GM12873 (cell line): Measurements from ENCODE around the gene GLB1L.

ENCODE experiments used
- CTCF ChIP-seq: IDR thresholded peaks from 2 replicates; pipeline ENCODE4 v1.5.1; 2012; ENCODE audit warnings: low read depth, mild to moderate bottlenecking, moderate library complexity, low read length, control low read depth; ENCODE audit not compliant: insufficient read depth; ENCODE audit errors: missing control alignments

The GLB1L gene

GRCh38 chr2:219290381-219291171 is 45.3 kb upstream of the GLB1L start:
- TF ChIP-seq CTCF: no peak

GRCh38 chr2:219289537-219290361 is 44.5 kb upstream of the GLB1L start:
- TF ChIP-seq CTCF: no peak

GRCh38 chr2:219289195-219289536 is 43.9 kb upstream of the GLB1L start:
- TF ChIP-seq CTCF: no peak

GRCh38 chr2:219287580-219288265 is 42.5 kb upstream of the GLB1L start:
- TF ChIP-seq CTCF: no peak

- no peak for TF ChIP-seq CTCF
These were observed 41.3 kb upstream of the GLB1L start for GRCh38 chr2:219286436-219287115.

- no peak for TF ChIP-seq CTCF
These were observed 40.7 kb upstream of the GLB1L start for GRCh38 chr2:219285894-219286425.
